Activated naive CD8-positive, alpha-beta T cell treated with anti-CD3 and anti-CD28 coated beads for 36 hours (primary cell): ENCODE data around the gene KCNK4. TPM values are rescaled to one million over a fixed set of nuclear protein-coding genes. Genes with fewer than 3 reads are reported as not detected.

ENCODE experiments used
- DNase-seq: peaks from one replicate; pipeline ENCODE4 v3.0.0; 2021
- H3K27ac Mint-ChIP-seq: one replicate; pipeline ENCODE4 v1.8.0; 2022; ENCODE audit warnings: mild to moderate bottlenecking, moderate library complexity, mixed read lengths
- H3K27me3 Mint-ChIP-seq: one replicate; pipeline ENCODE4 v1.8.0; 2022; ENCODE audit warnings: mild to moderate bottlenecking, mixed read lengths
- H3K36me3 Mint-ChIP-seq: one replicate; pipeline ENCODE4 v1.8.0; 2021; ENCODE audit warnings: mild to moderate bottlenecking, mixed read lengths
- H3K4me1 Mint-ChIP-seq: one replicate; pipeline ENCODE4 v1.8.0; 2021; ENCODE audit warnings: mixed read lengths
- H3K4me3 Mint-ChIP-seq: one replicate; pipeline ENCODE4 v1.8.0; 2022; ENCODE audit warnings: mild to moderate bottlenecking, moderate library complexity, mixed read lengths
- H3K9me3 Mint-ChIP-seq: one replicate; pipeline ENCODE4 v1.8.0; 2022; ENCODE audit warnings: mixed read lengths
- total RNA-seq, 2 experiments: library from RNA; stranded (reverse); gene quantifications; one replicate each; pipeline ENCODE4 v1.2.3, GENCODE V29; 2021

KCNK4 gene
- total RNA-seq, 2 experiments from 2014 or later = not detected

DNA sequence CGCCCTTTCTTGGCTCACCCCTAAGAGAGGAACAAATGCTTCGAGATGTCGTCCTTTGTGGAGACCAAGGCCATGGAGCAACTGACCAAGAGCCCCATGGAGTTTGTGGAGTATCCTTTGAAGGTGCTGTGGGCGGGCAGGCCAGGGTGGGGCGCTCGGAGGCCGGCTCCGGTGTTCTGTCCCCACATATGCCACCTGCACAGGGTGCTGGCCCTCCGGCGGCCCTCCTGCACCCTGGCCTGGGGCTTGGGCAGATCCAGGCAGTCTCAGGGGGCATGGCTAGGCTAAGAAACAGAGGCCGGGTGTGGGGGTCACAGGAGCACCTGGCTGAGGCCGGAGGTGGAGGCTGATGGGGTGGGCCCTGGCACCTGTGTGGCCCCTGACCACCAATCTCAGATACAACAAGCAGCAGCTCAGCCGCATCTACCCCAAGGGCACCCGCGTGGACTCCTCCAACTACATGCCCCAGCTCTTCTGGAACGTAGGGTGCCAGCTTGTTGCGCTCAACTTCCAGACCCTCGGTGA, 29.5 kb upstream of the KCNK4 start:
- no peaks in the 10 kb centered on the region for H3K9me3 Mint-ChIP-seq
- H3K4me1 Mint-ChIP-seq = peaks cover 9% of the 10 kb centered on the region
- H3K27ac Mint-ChIP-seq = peak overlapping the region; percentile 34
- no peak for DNase-seq
- no peak overlapping the region for H3K4me3 Mint-ChIP-seq
- no peaks in the 10 kb centered on the region for H3K27me3 Mint-ChIP-seq
- peaks cover 11% of the 10 kb centered on the region for H3K36me3 Mint-ChIP-seq

- Mint-ChIP-seq H3K9me3 (no peaks in the 10 kb centered on the region), H3K36me3 (peaks cover 11% of the 10 kb centered on the region), H3K4me3 (no peak overlapping the region)
Measured at GRCh38 chr11:64262271-64263002, 28.7 kb upstream of the KCNK4 start.

GRCh38 chr11:64263021-64263946, 27.8 kb upstream of the KCNK4 start:
- no peaks in the 10 kb centered on the region for H3K9me3 Mint-ChIP-seq
- H3K4me3 Mint-ChIP-seq = no peak overlapping the region
- H3K27me3 Mint-ChIP-seq = no peaks in the 10 kb centered on the region
- H3K36me3 Mint-ChIP-seq = peaks cover 9% of the 10 kb centered on the region
- DNase-seq = no peak
- H3K27ac Mint-ChIP-seq = no peak overlapping the region
- peaks cover 13% of the 10 kb centered on the region for H3K4me1 Mint-ChIP-seq

More at GRCh38 chr11:64262271-64263002, 28.7 kb upstream of the KCNK4 start:
- no peaks in the 10 kb centered on the region for H3K27me3 Mint-ChIP-seq
- no peak for DNase-seq
- H3K4me1 Mint-ChIP-seq = peaks cover 9% of the 10 kb centered on the region
- H3K27ac Mint-ChIP-seq = peak overlapping the region; percentile 34

- Mint-ChIP-seq H3K9me3 (no peaks in the 10 kb centered on the region), H3K27ac (no peak overlapping the region), H3K4me3 (no peak overlapping the region), H3K4me1 (peaks cover 16% of the 10 kb centered on the region), H3K27me3 (no peaks in the 10 kb centered on the region), H3K36me3 (peaks cover 12% of the 10 kb centered on the region)
- no peak for DNase-seq
Measured at GRCh38 chr11:64263947-64264317, 27.2 kb upstream of the KCNK4 start.

DNA sequence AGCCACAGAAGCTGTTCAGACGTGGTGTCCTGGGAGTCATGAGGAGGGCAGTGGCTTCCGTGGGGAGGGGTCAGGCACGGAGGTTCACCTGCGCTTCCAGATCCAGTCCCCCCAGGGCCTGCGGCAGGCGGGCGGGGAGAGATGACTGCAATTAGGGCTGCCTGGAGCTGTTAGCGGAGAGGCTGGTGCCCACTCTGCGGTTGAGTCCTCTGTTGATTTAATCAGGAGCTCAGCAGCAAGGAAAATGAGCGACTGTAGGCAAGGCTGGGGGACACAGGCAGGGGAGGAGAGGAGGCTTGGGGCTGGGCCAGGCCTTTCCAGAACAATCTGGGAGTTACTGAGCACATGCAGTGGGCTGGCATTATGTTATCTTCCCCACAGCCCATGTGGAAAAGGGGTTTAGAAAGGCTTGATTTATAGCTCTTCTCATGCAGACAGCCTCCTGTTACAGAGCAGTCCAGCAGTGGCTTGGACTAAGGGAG, 26.7 kb upstream of the KCNK4 start:
- H3K4me1 Mint-ChIP-seq = peaks cover 18% of the 10 kb centered on the region
- no peaks in the 10 kb centered on the region for H3K9me3 Mint-ChIP-seq
- no peaks in the 10 kb centered on the region for H3K27me3 Mint-ChIP-seq
- peaks cover 12% of the 10 kb centered on the region for H3K36me3 Mint-ChIP-seq
- H3K4me3 Mint-ChIP-seq = no peak overlapping the region
- DNase-seq = no peak
- no peak overlapping the region for H3K27ac Mint-ChIP-seq

- no peaks in the 10 kb centered on the region for H3K27me3 Mint-ChIP-seq
- H3K36me3 Mint-ChIP-seq = peaks cover 11% of the 10 kb centered on the region
- no peaks in the 10 kb centered on the region for H3K9me3 Mint-ChIP-seq
- no peak for DNase-seq
- H3K27ac Mint-ChIP-seq = no peak overlapping the region
- no peak overlapping the region for H3K4me3 Mint-ChIP-seq
- H3K4me1 Mint-ChIP-seq = peaks cover 9% of the 10 kb centered on the region
Measured at GRCh38 chr11:64265176-64266160, 25.6 kb upstream of the KCNK4 start.

DNA sequence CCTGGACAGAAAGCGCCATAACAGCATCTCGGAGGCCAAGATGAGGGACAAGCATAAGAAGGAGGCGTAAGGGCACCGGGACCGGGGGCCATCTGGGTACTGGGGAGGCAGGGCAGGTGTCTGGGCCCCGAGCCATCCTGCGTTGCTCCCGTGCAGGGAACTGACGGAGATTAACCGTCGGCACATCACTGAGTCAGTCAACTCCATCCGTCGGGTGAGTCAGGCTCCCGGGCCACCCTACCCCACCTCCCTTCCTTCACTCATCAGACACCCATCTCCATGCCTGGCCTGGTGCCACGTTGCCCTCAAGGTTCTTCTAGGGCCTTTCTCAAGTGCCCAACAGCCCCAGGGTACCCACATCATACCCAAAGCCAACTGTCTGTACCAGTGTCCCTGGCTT, 24.8 kb upstream of the KCNK4 start:
- Mint-ChIP-seq H3K4me3 (no peak overlapping the region), H3K27ac (no peak overlapping the region), H3K27me3 (no peaks in the 10 kb centered on the region), H3K9me3 (no peaks in the 10 kb centered on the region), H3K4me1 (peaks cover 9% of the 10 kb centered on the region), H3K36me3 (peaks cover 11% of the 10 kb centered on the region)
- no peak for DNase-seq

- peaks cover 14% of the 10 kb centered on the region for H3K36me3 Mint-ChIP-seq
- peaks cover 14% of the 10 kb centered on the region for H3K4me1 Mint-ChIP-seq
- H3K9me3 Mint-ChIP-seq = no peaks in the 10 kb centered on the region
- no peak overlapping the region for H3K27ac Mint-ChIP-seq
- H3K4me3 Mint-ChIP-seq = peak overlapping the region; percentile 95
- no peak for DNase-seq
- no peaks in the 10 kb centered on the region for H3K27me3 Mint-ChIP-seq
Measured at GRCh38 chr11:64267207-64267945, 23.7 kb upstream of the KCNK4 start.

- H3K27ac Mint-ChIP-seq = peak overlapping the region; percentile 91
- H3K36me3 Mint-ChIP-seq = peaks cover 14% of the 10 kb centered on the region
- peaks cover 15% of the 10 kb centered on the region for H3K4me1 Mint-ChIP-seq
- H3K27me3 Mint-ChIP-seq = no peaks in the 10 kb centered on the region
- H3K4me3 Mint-ChIP-seq = peak overlapping the region; percentile 95
- no peaks in the 10 kb centered on the region for H3K9me3 Mint-ChIP-seq
- no peak for DNase-seq
Measured at GRCh38 chr11:64268025-64268892, 22.8 kb upstream of the KCNK4 start.

- Mint-ChIP-seq H3K36me3 (peaks cover 14% of the 10 kb centered on the region), H3K9me3 (no peaks in the 10 kb centered on the region), H3K4me3 (peak overlapping the region; percentile 95), H3K27ac (peak overlapping the region; percentile 91), H3K4me1 (peaks cover 15% of the 10 kb centered on the region), H3K27me3 (no peaks in the 10 kb centered on the region)
- peak; percentile 73 for DNase-seq
Measured at GRCh38 chr11:64268893-64269539, 22.1 kb upstream of the KCNK4 start.

- peak overlapping the region; percentile 95 for H3K4me3 Mint-ChIP-seq
- peaks cover 14% of the 10 kb centered on the region for H3K36me3 Mint-ChIP-seq
- no peaks in the 10 kb centered on the region for H3K27me3 Mint-ChIP-seq
- H3K9me3 Mint-ChIP-seq = no peaks in the 10 kb centered on the region
- peak overlapping the region; percentile 91 for H3K27ac Mint-ChIP-seq
- peak; percentile 98 for DNase-seq
- peaks cover 15% of the 10 kb centered on the region for H3K4me1 Mint-ChIP-seq
Measured at GRCh38 chr11:64269540-64270220, 21.4 kb upstream of the KCNK4 start.

- no peaks in the 10 kb centered on the region for H3K9me3 Mint-ChIP-seq
- H3K4me1 Mint-ChIP-seq = peaks cover 6% of the 10 kb centered on the region
- no peaks in the 10 kb centered on the region for H3K27me3 Mint-ChIP-seq
- no peak overlapping the region for H3K4me3 Mint-ChIP-seq
- peak overlapping the region; percentile 62 for H3K27ac Mint-ChIP-seq
- DNase-seq = no peak
- peaks cover 7% of the 10 kb centered on the region for H3K36me3 Mint-ChIP-seq
Measured at GRCh38 chr11:64275031-64275800, 15.9 kb upstream of the KCNK4 start.
